Fibroblast of peridontal ligament (primary cell): ENCODE results near the gene PTCD2.

Source experiments
- DNase-seq: peaks from one replicate; pipeline ENCODE4 v3.0.0-alpha.2; 2010; ENCODE audit errors: extremely low read depth

The PTCD2 gene

GRCh38 chr5:72415616-72416325 lies 95.6 kb downstream of the PTCD2 start:
- no peak for DNase-seq

GRCh38 chr5:72417333-72418062 lies 97.3 kb downstream of the PTCD2 start:
- DNase-seq, result no peak
